ENCODE measurements around the gene WBP4. TPM values are rescaled to one million over a fixed set of nuclear protein-coding genes. Genes with fewer than 3 reads are reported as not detected.
A peak's percentile ranks its signal among the peaks of the same experiment; 100 is the strongest.

The WBP4 gene
- total RNA-seq, 1 donor from 2014 or later, result 10.6 TPM

DNA sequence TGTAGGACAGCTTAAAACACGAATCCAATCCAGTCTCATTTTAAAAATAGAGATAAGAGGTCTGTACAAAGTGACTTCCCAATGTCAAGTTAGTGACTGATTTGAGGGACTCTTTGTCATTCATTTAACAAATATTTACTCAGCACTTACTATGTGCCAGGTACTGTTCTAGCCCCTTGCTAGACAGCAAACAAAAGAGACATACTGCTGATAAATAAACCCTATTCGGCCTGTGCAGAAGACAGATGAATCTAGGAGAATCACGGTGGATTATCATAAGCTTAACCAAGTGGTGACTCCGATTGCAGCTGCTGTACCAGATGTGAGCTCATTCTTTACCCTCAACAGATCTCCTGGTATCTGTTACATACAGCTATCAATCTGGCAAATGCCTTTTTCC lies 35.8 kb upstream of the WBP4 start:
- FAIRE-seq, result no peak
- H3K36me3 ChIP-seq (ENCODE audit: insufficient read depth, low read length), result no peaks in the 10 kb centered on the region
- H2AFZ ChIP-seq (ENCODE audit: low read depth, low read length), result no peak overlapping the region
- no peak overlapping the region for H3K9ac ChIP-seq (ENCODE audit: low read length)
- H3K4me3 ChIP-seq (ENCODE audit: insufficient read depth, low read depth, low read length), result no peak overlapping the region
- DNase-seq (ENCODE audit: low read depth), result no peak
- Mint-ChIP-seq H3K9me3 (ENCODE audit: unreplicated experiment) (no peaks in the 10 kb centered on the region), H3K4me1 (ENCODE audit: low read depth, unreplicated experiment) (peaks cover 14% of the 10 kb centered on the region), H3K4me3 (ENCODE audit: unreplicated experiment) (no peak overlapping the region), H3K27ac (ENCODE audit: unreplicated experiment) (no peak overlapping the region), H3K27me3 (ENCODE audit: low read depth, unreplicated experiment) (no peaks in the 10 kb centered on the region), H3K36me3 (ENCODE audit: low read depth, unreplicated experiment) (peaks cover 9% of the 10 kb centered on the region)
- H3K4me2 ChIP-seq (ENCODE audit: low read length), result no peak overlapping the region
- H4K20me1 ChIP-seq (ENCODE audit: insufficient read depth, low read length), result peaks cover 71% of the 10 kb centered on the region
- peaks cover 46% of the 10 kb centered on the region for H3K79me2 ChIP-seq (ENCODE audit: insufficient read depth, low read length)
- no peak overlapping the region for H3K27ac ChIP-seq (ENCODE audit: low read depth, low read length)
- no peaks in the 10 kb centered on the region for H3K4me1 ChIP-seq (ENCODE audit: insufficient read depth, low read length)
- TF ChIP-seq, protein P1, sequence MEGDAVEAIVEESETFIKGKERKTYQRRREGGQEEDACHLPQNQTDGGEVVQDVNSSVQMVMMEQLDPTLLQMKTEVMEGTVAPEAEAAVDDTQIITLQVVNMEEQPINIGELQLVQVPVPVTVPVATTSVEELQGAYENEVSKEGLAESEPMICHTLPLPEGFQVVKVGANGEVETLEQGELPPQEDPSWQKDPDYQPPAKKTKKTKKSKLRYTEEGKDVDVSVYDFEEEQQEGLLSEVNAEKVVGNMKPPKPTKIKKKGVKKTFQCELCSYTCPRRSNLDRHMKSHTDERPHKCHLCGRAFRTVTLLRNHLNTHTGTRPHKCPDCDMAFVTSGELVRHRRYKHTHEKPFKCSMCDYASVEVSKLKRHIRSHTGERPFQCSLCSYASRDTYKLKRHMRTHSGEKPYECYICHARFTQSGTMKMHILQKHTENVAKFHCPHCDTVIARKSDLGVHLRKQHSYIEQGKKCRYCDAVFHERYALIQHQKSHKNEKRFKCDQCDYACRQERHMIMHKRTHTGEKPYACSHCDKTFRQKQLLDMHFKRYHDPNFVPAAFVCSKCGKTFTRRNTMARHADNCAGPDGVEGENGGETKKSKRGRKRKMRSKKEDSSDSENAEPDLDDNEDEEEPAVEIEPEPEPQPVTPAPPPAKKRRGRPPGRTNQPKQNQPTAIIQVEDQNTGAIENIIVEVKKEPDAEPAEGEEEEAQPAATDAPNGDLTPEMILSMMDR (IDR thresholded peaks at IDR 0.05; ENCODE audit: insufficient read depth, low read depth, low read length), result no peak
- no peak for TF ChIP-seq EZH2 (IDR thresholded peaks at IDR 0.05; ENCODE audit: insufficient read depth, low read length)
- no peaks in the 10 kb centered on the region for H3K9me3 ChIP-seq (ENCODE audit: insufficient read depth, low read depth, low read length)
- H3K27me3 ChIP-seq (ENCODE audit: insufficient read depth, low read length), result no peaks in the 10 kb centered on the region

DNA sequence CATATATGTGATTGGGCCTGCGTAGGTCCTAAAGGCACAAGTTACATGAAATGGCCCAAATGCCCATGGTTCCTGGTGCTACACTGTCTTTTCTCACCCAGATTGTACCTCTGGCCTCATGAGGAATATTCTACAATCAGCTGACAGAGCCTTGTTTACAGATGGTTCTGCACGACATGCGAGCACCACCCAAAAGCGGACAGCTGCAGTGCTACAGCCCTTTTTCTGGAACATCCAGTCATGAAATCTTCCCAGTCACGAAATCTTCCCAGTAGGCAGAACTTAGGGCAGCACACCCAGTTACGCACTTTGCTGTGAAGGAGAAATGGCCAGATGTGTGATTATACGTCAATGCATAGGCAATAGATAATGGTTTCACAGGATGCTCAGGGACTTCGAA lies 34.5 kb upstream of the WBP4 start:
- H3K4me3 Mint-ChIP-seq (ENCODE audit: unreplicated experiment), result no peak overlapping the region
- peaks cover 9% of the 10 kb centered on the region for H3K36me3 Mint-ChIP-seq (ENCODE audit: low read depth, unreplicated experiment)
- no peak for FAIRE-seq
- Histone ChIP-seq H3K9ac (ENCODE audit: low read length) (no peak overlapping the region), H3K79me2 (ENCODE audit: insufficient read depth, low read length) (peaks cover 35% of the 10 kb centered on the region), H3K9me3 (ENCODE audit: insufficient read depth, low read depth, low read length) (no peaks in the 10 kb centered on the region), H3K27me3 (ENCODE audit: insufficient read depth, low read length) (no peaks in the 10 kb centered on the region), H3K4me2 (ENCODE audit: low read length) (no peak overlapping the region), H3K36me3 (ENCODE audit: insufficient read depth, low read length) (no peaks in the 10 kb centered on the region), H4K20me1 (ENCODE audit: insufficient read depth, low read length) (peaks cover 68% of the 10 kb centered on the region), H3K4me1 (ENCODE audit: insufficient read depth, low read length) (no peaks in the 10 kb centered on the region), H3K4me3 (ENCODE audit: insufficient read depth, low read depth, low read length) (no peak overlapping the region), H3K27ac (ENCODE audit: low read depth, low read length) (no peak overlapping the region), H2AFZ (ENCODE audit: low read depth, low read length) (no peak overlapping the region)
- TF ChIP-seq EZH2 (IDR thresholded peaks at IDR 0.05; ENCODE audit: insufficient read depth, low read length), result no peak
- TF ChIP-seq, protein P1 (IDR thresholded peaks at IDR 0.05; ENCODE audit: insufficient read depth, low read depth, low read length), result no peak
- peaks cover 14% of the 10 kb centered on the region for H3K4me1 Mint-ChIP-seq (ENCODE audit: low read depth, unreplicated experiment)
- no peak overlapping the region for H3K27ac Mint-ChIP-seq (ENCODE audit: unreplicated experiment)
- no peak for DNase-seq (ENCODE audit: low read depth)
- no peaks in the 10 kb centered on the region for H3K9me3 Mint-ChIP-seq (ENCODE audit: unreplicated experiment)
- no peaks in the 10 kb centered on the region for H3K27me3 Mint-ChIP-seq (ENCODE audit: low read depth, unreplicated experiment)

DNA sequence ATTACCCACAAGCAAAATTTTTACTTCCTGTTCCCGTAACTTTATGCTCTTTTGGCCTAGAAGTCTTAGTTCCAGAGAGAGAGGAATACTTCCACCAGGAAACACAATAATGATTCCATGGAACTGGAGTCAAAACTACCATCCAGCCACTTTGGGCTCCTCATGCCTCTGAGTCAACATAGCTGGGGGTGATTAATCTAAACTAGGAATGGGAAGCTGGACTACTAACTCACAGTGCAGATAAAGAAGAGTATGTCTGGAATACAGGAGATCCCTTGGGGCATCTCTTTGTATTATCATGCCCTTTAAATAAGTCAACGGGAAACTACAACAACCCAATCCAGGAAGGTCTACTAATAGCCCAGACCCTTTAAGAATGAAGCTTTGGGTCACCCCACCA lies 33.3 kb upstream of the WBP4 start:
- Histone ChIP-seq H3K4me1 (ENCODE audit: insufficient read depth, low read length) (no peaks in the 10 kb centered on the region), H2AFZ (ENCODE audit: low read depth, low read length) (no peak overlapping the region), H3K79me2 (ENCODE audit: insufficient read depth, low read length) (peaks cover 32% of the 10 kb centered on the region), H3K36me3 (ENCODE audit: insufficient read depth, low read length) (no peaks in the 10 kb centered on the region), H4K20me1 (ENCODE audit: insufficient read depth, low read length) (peaks cover 64% of the 10 kb centered on the region), H3K4me2 (ENCODE audit: low read length) (no peak overlapping the region), H3K4me3 (ENCODE audit: insufficient read depth, low read depth, low read length) (no peak overlapping the region), H3K27me3 (ENCODE audit: insufficient read depth, low read length) (no peaks in the 10 kb centered on the region), H3K9me3 (ENCODE audit: insufficient read depth, low read depth, low read length) (no peaks in the 10 kb centered on the region), H3K27ac (ENCODE audit: low read depth, low read length) (no peak overlapping the region), H3K9ac (ENCODE audit: low read length) (no peak overlapping the region)
- peaks cover 14% of the 10 kb centered on the region for H3K4me1 Mint-ChIP-seq (ENCODE audit: low read depth, unreplicated experiment)
- peaks cover 9% of the 10 kb centered on the region for H3K36me3 Mint-ChIP-seq (ENCODE audit: low read depth, unreplicated experiment)
- H3K27me3 Mint-ChIP-seq (ENCODE audit: low read depth, unreplicated experiment), result no peaks in the 10 kb centered on the region
- no peak for TF ChIP-seq EZH2 (IDR thresholded peaks at IDR 0.05; ENCODE audit: insufficient read depth, low read length)
- TF ChIP-seq, protein P1 (IDR thresholded peaks at IDR 0.05; ENCODE audit: insufficient read depth, low read depth, low read length), result no peak
- DNase-seq (ENCODE audit: low read depth), result peak; percentile 16
- no peaks in the 10 kb centered on the region for H3K9me3 Mint-ChIP-seq (ENCODE audit: unreplicated experiment)
- H3K27ac Mint-ChIP-seq (ENCODE audit: unreplicated experiment), result no peak overlapping the region
- H3K4me3 Mint-ChIP-seq (ENCODE audit: unreplicated experiment), result no peak overlapping the region
- no peak for FAIRE-seq
